Measurements from ENCODE around the gene DNAH12. TPM values are rescaled to one million over a fixed set of nuclear protein-coding genes. Genes with fewer than 3 reads are reported as not detected.
"Not testable (repeated sequence)": the region's sequence is repeated elsewhere in the genome, so short reads cannot be mapped to it uniquely, and the experiment has no call there.

Gene DNAH12
- total and polyA plus RNA-seq, 2 of the 4 experiments (the other 2 are of a cell fraction): under 0.01 to 0.02 TPM

DNA sequence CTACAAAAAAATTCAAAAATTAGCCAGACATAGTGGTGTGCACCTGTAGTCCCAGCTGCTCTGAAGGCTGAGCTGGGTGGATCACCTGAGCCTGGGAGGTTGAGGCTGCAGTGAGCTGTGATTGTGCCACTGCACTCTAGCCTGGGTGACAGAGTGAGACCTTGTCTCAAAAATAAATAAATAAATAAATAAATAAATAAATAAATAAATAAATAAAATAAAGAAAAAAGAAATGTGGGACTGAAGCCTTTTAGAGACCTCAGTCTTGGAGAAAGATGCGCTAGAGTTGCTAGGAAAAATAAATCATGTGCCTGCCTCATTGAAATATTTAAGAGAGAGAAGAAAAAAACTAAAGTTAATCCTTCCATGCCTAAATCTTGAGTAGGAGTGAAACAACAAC lies 187.9 kb downstream of the DNAH12 start:
- CTCF ChIA-PET: not testable (repeated sequence)

More for the DNA sequence above, 187.9 kb downstream of the DNAH12 start:
- H3K9ac ChIP-seq (ENCODE audit: low read depth, low read length); POLR2A ChIA-PET (ENCODE audit: unreplicated experiment); H2AK9ac ChIP-seq (replicated peaks; ENCODE audit: low read depth, low read length, poor library complexity); intact Hi-C loops (cut with micrococcal nuclease); H3K4ac ChIP-seq (ENCODE audit: low read depth, low read length); H4K20me1 ChIP-seq (ENCODE audit: insufficient read depth, low read length); H3K4me2 ChIP-seq (ENCODE audit: low read depth, low read length); H4K5ac ChIP-seq (ENCODE audit: low read depth, low read length); H3K14ac ChIP-seq (replicated peaks; ENCODE audit: low read depth, low read length); BruUV-seq (replicated peaks); dilution Hi-C loops (cut with HindIII; ENCODE audit: low sequenced_read_pairs, unreplicated experiment); H2BK120ac ChIP-seq (ENCODE audit: low read depth, low read length); H2BK5ac ChIP-seq (ENCODE audit: low read depth, low read length, poor library complexity, severe bottlenecking); H3K9me3 ChIP-seq (ENCODE audit: control insufficient read depth, insufficient read depth, low read length); H3K18ac ChIP-seq (ENCODE audit: low read depth, low read length); in situ Hi-C loops (cut with MboI; ENCODE audit: low sequenced_read_pairs); H2AK5ac ChIP-seq (ENCODE audit: low read depth, low read length); H3K4me3 ChIP-seq (ENCODE audit: insufficient read depth, low read depth, low read length); DNase-seq; H3K27me3 ChIP-seq (ENCODE audit: control insufficient read depth, insufficient read depth, low read length); H3K27ac ChIP-seq (ENCODE audit: insufficient read depth, low read length); H3K9me1 ChIP-seq (ENCODE audit: insufficient read depth, low read length); H2BK15ac ChIP-seq (ENCODE audit: low read depth, low read length); ATAC-seq (ENCODE audit: low read depth); H3K36me3 ChIP-seq (ENCODE audit: control insufficient read depth, insufficient read depth, low read length); H4K91ac ChIP-seq (ENCODE audit: insufficient read depth, low read depth, low read length); H2BK20ac ChIP-seq (ENCODE audit: low read depth, low read length); H3K4me1 ChIP-seq (ENCODE audit: control insufficient read depth, insufficient read depth, low read length); H3K23ac ChIP-seq (ENCODE audit: low read depth, low read length); H3K79me1 ChIP-seq (ENCODE audit: low read depth in 1 of 2, low read length in 2 of 2); H4K8ac ChIP-seq (ENCODE audit: low read depth in 2 of 2, low read length in 2 of 2); H3K56ac ChIP-seq (ENCODE audit: extremely low read depth, insufficient read depth, low read length); H2AFZ ChIP-seq (replicated peaks; ENCODE audit: low read length, poor library complexity): not testable (repeated sequence)
- no CpG with 5 or more reads among the region's 1 CpG for WGBS, 2 experiments (ENCODE audit: extremely low coverage in 2 of 2, insufficient read length in 1 of 2)

Measured in IMR-90 (cell line).